MM.1S (cell line): Measurements from ENCODE around the gene RALGDS.

ENCODE experiments used
- DNase-seq: peaks from one replicate; pipeline ENCODE4 v3.0.0-alpha.2; 2015
- H2AFZ ChIP-seq: fragments of 300-600 bp; sonication (generic); 2 replicates; pipeline ENCODE4 v1.6.0; 2016; ENCODE audit warnings: antibody characterized with exemption, low read length
- H3F3A ChIP-seq: fragments of 300-600 bp; sonication (generic); 2 replicates; pipeline ENCODE4 v1.6.1; 2016; ENCODE audit warnings: mild to moderate bottlenecking, antibody characterized with exemption, low read length, moderate library complexity, mixed read lengths; ENCODE audit not compliant: insufficient read depth
- H3K27ac ChIP-seq: fragments of 300-600 bp; sonication (generic); 2 replicates; pipeline ENCODE4 v1.5.1; 2016; ENCODE audit warnings: mild to moderate bottlenecking, low read length
- H3K27me3 ChIP-seq: fragments of 300-600 bp; sonication (generic); replicated peaks from 2 replicates; pipeline ENCODE4 v1.6.0; 2016; ENCODE audit warnings: low read length; ENCODE audit not compliant: insufficient read depth
- H3K36me3 ChIP-seq: fragments of 300-600 bp; sonication (generic); replicated peaks from 2 replicates; pipeline ENCODE4 v1.6.1; 2016; ENCODE audit warnings: mild to moderate bottlenecking, low read length, mixed read lengths; ENCODE audit not compliant: insufficient read depth
- H3K4me1 ChIP-seq: fragments of 300-600 bp; sonication (generic); 2 replicates; pipeline ENCODE4 v1.6.1; 2016; ENCODE audit warnings: low read length, mixed read lengths
- H3K4me2 ChIP-seq: fragments of 300-600 bp; sonication (generic); 2 replicates; pipeline ENCODE4 v1.6.0; 2016; ENCODE audit warnings: low read depth, low read length
- H3K4me3 ChIP-seq: fragments of 300-600 bp; sonication (generic); 2 replicates; pipeline ENCODE4 v1.5.1; 2016; ENCODE audit warnings: low read length, mixed read lengths
- H3K79me2 ChIP-seq: fragments of 300-600 bp; sonication (generic); 2 replicates; pipeline ENCODE4 v1.6.1; 2016; ENCODE audit warnings: mixed run types, low read length, mixed read lengths
- H3K9ac ChIP-seq: fragments of 300-600 bp; sonication (generic); 2 replicates; pipeline ENCODE4 v1.6.1; 2016; ENCODE audit warnings: low read length, mixed read lengths
- H3K9me2 ChIP-seq: fragments of 300-600 bp; sonication (generic); replicated peaks from 2 replicates; pipeline ENCODE4 v1.6.1; 2016; ENCODE audit warnings: mild to moderate bottlenecking, low read length, mixed read lengths; ENCODE audit not compliant: insufficient read depth
- H3K9me3 ChIP-seq: fragments of 300-600 bp; sonication (generic); replicated peaks from 2 replicates; pipeline ENCODE4 v1.6.1; 2016; ENCODE audit warnings: mild to moderate bottlenecking, low read length, mixed read lengths; ENCODE audit not compliant: insufficient read depth
- H4K20me1 ChIP-seq: fragments of 300-600 bp; sonication (generic); 2 replicates; pipeline ENCODE4 v1.6.1; 2016; ENCODE audit warnings: mild to moderate bottlenecking, low read length, moderate library complexity, mixed read lengths; ENCODE audit not compliant: insufficient read depth
- CTCF ChIP-seq: fragments of 300-600 bp; sonication (generic); IDR thresholded peaks from 2 replicates; pipeline ENCODE4 v1.5.1; 2016; ENCODE audit warnings: antibody characterized with exemption, low read length, mixed read lengths
- EZH2 ChIP-seq: fragments of 300-600 bp; sonication (generic); optimal IDR thresholded peaks from 2 replicates; pipeline ENCODE3; 2017; ENCODE audit warnings: low read depth, mild to moderate bottlenecking, antibody characterized with exemption, low read length, mixed read lengths
- EZH2phosphoT487 ChIP-seq: fragments of 300-600 bp; sonication (generic); IDR thresholded peaks from 2 replicates; pipeline ENCODE4 v1.6.1; 2018; ENCODE audit warnings: antibody characterized with exemption, low read length

The RALGDS gene

GRCh38 chr9:133115604-133116345 lies 5.3 kb downstream of the RALGDS start:
- Histone ChIP-seq H3K4me1 (no peaks in the 10 kb centered on the region), H3K36me3 (no peaks in the 10 kb centered on the region), H3K79me2 (peaks cover 17% of the 10 kb centered on the region), H3K4me2 (no peak overlapping the region), H3K4me3 (no peak overlapping the region), H3K9me2 (no peaks in the 10 kb centered on the region), H3K9ac (no peak overlapping the region), H3K9me3 (no peaks in the 10 kb centered on the region), H4K20me1 (no peaks in the 10 kb centered on the region), H3F3A (no peaks in the 10 kb centered on the region), H3K27me3 (no peaks in the 10 kb centered on the region), H2AFZ (no peak overlapping the region), H3K27ac (no peak overlapping the region)
- TF ChIP-seq CTCF (no peak), EZH2phosphoT487 (no peak), EZH2 (no peak)
- DNase-seq: no peak

DNA sequence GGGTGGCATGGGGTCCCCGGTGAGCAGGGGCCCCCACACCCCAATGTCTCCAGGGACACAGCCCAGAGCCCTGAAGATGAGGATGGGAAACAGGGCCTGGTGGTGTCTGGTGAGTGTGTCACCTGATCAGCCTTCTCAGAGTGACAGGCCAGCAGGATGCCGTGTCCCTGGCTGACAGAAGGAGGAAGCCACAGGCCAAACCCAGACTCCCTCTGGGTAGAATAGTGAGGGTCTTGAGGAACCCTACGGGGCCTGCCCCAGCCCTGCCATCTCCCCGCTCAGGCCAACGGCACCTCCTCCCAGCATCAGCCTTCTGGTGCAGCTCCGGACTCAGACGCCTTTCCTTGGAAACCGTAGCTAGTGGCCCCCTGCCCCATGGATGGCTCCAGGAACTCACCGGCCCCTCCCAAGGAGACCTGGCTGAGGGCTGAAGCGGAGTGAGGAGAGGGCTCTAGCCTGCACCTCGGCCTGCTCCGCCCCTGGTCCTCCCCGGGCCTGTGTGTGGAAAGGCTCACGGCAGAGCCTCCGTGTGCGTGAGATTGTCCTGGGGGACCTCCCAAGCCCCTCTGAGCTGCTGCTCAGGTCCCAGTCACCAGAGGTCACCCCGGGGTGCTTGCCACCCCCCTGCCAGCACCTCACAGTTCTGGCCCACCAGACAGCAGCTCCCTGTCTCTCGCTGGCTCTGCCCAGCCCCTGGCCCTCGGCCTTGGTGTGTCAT lies 6.0 kb downstream of the RALGDS start:
- Histone ChIP-seq H3K4me1 (no peaks in the 10 kb centered on the region), H3K27me3 (no peaks in the 10 kb centered on the region), H2AFZ (no peak overlapping the region), H3K9me3 (no peaks in the 10 kb centered on the region), H3K36me3 (no peaks in the 10 kb centered on the region), H3K27ac (no peak overlapping the region), H3K4me2 (no peak overlapping the region), H3K4me3 (no peak overlapping the region), H4K20me1 (no peaks in the 10 kb centered on the region), H3F3A (no peaks in the 10 kb centered on the region), H3K9ac (no peak overlapping the region), H3K9me2 (no peaks in the 10 kb centered on the region), H3K79me2 (peaks cover 17% of the 10 kb centered on the region)
- TF ChIP-seq CTCF (no peak), EZH2phosphoT487 (no peak), EZH2 (no peak)
- no peak for DNase-seq

DNA sequence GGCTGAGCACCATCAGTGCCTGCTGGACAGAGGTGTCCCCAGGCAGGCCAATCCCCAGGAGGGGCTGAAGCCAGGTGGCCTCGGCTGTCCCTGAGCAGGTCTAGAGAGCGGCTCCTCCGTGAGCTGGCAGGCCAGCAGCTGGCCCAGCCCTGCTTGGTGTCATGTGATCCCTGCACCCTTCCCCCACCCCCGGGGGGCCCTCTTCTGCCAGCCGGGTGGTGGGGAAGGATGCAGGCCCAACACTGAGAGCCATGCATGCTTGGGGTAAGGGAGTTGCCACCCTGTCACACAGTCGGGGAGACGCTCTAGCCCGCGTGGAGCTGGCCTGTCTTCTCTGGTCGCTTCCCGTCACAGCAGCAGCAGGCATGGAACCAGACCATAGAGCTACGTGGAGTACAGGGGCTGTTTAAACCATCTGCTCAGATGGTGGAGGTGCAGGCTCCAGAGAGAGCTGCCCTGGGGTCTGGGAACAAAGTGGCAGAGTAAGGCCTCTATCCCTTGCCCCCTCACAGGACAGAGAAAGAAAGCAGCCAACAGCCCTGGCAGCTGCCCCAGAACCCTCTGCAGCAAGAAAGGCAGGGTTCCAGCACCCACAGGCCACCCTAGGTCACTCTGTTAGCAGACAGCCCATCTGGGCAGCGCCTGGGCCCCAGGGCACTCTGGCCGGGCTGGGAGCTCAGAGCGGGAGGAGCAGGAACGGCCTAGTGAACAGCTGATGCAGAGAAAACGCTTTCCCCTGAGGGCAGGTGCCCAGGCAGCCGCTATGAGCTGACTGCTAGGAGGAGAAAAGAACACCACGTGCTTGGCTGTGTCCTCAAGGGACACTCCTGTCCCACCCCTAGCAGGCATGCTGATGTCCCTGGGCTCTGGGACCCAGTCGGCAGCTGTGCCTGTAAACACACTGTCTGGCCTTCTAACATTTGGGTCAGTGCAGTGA lies 6.8 kb downstream of the RALGDS start:
- H3K27ac ChIP-seq: no peak overlapping the region

More for the DNA sequence above, 6.8 kb downstream of the RALGDS start:
- H3K36me3 ChIP-seq: no peaks in the 10 kb centered on the region
- H2AFZ ChIP-seq: no peak overlapping the region
- no peaks in the 10 kb centered on the region for H3K9me3 ChIP-seq
- H3K4me1 ChIP-seq: no peaks in the 10 kb centered on the region
- DNase-seq: no peak
- no peaks in the 10 kb centered on the region for H4K20me1 ChIP-seq
- peaks cover 11% of the 10 kb centered on the region for H3K79me2 ChIP-seq
- no peaks in the 10 kb centered on the region for H3K9me2 ChIP-seq
- no peak for TF ChIP-seq EZH2
- TF ChIP-seq EZH2phosphoT487: no peak
- TF ChIP-seq CTCF: no peak
- H3K9ac ChIP-seq: no peak overlapping the region
- H3K4me2 ChIP-seq: no peak overlapping the region
- H3K27me3 ChIP-seq: no peaks in the 10 kb centered on the region
- no peaks in the 10 kb centered on the region for H3F3A ChIP-seq
- H3K4me3 ChIP-seq: no peak overlapping the region
